ENCODE measurements around the gene UGT1A6.
A peak's percentile ranks its signal among the peaks of the same experiment; 100 is the strongest.
"Not testable (repeated sequence)": the region's sequence is repeated elsewhere in the genome, so short reads cannot be mapped to it uniquely, and the experiment has no call there.

UGT1A6 gene

DNA sequence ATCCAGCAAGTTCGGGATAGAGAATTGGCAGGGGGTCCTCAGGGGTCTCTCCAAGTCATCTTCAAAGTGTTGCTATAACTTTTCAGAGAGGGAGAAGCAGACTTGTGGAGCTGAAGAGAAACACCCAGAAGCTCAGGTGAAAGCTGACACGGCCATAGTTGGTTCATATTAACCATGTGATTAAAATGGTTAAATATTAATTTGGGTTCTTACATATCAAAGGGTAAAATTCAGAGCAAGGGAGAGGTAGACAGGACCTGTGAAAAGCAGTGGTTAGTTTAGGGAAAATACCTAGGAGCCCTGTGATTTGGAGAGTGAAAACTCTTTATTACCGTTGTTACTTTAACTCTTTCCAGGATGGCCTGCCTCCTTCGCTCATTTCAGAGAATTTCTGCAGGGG lies at the start of gene UGT1A6:
TSS of gene UGT1A6 (plus strand) at position 243 of the 400 bp plus-strand sequence. CDS start at position 358, 115 bp downstream.
- TF ChIP-seq, protein P1, sequence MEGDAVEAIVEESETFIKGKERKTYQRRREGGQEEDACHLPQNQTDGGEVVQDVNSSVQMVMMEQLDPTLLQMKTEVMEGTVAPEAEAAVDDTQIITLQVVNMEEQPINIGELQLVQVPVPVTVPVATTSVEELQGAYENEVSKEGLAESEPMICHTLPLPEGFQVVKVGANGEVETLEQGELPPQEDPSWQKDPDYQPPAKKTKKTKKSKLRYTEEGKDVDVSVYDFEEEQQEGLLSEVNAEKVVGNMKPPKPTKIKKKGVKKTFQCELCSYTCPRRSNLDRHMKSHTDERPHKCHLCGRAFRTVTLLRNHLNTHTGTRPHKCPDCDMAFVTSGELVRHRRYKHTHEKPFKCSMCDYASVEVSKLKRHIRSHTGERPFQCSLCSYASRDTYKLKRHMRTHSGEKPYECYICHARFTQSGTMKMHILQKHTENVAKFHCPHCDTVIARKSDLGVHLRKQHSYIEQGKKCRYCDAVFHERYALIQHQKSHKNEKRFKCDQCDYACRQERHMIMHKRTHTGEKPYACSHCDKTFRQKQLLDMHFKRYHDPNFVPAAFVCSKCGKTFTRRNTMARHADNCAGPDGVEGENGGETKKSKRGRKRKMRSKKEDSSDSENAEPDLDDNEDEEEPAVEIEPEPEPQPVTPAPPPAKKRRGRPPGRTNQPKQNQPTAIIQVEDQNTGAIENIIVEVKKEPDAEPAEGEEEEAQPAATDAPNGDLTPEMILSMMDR (IDR thresholded peaks at IDR 0.05; ENCODE audit: insufficient read depth, low read depth, low read length, missing control alignments) = no peak
- no peak for DNase-seq (ENCODE audit: low read depth)
- no peak within 1 kb of the TSS for H3K4me3 ChIP-seq (ENCODE audit: low read depth, low read length)

DNA sequence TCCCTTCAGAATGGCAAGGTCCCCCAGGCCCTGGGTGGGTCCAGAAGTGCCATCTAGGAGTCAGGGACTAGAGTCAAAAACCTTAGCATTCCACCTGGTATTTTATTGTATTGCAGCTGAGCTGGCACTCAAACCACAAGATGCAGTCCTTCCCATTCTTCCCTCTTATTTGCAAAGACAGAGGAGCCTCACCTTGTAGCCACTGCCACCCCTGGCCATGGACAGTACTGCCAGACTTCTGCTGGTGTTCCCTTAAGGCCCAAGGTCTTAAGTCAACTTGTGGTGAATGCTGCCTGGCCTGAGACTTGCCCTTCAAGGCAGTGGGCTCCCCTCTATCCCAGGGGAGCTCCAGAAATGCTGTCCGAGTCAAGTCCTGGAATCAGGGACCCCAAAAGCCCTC lies 49.6 kb upstream of the UGT1A6 start:
- TF ChIP-seq, protein P1 (IDR thresholded peaks at IDR 0.05; ENCODE audit: insufficient read depth, low read depth, low read length, missing control alignments) = peak; percentile 12
- peak; percentile 17 for DNase-seq (ENCODE audit: low read depth)
- no peak overlapping the region for H3K4me3 ChIP-seq (ENCODE audit: low read depth, low read length)

DNA sequence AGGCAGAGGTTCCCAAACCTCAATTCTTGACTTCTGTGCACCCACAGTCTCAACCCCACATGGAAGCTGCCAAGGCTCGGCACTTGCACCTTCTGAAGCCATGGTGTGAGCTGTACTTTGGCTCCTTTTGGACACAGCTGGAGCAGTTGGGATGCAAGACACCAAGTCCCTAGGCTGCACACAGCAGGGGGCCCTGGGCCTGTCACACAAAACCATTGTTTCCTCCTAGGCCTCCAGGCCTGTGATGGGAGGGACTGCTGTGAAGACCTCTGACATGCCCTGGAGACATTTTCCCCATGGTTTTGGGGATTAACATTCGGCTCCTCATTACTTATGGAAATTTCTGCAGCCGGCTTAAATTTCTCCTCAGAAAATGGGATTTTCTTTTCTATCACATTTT lies 46.7 kb upstream of the UGT1A6 start:
- DNase-seq (ENCODE audit: low read depth); H3K4me3 ChIP-seq (ENCODE audit: low read depth, low read length): not testable (repeated sequence)

- no peak overlapping the region for H3K4me3 ChIP-seq (ENCODE audit: low read depth, low read length)
These were observed 41.7 kb upstream of the UGT1A6 start for GRCh38 chr2:233650981-233651380.

GRCh38 chr2:233651430-233651829 lies 41.3 kb upstream of the UGT1A6 start:
- DNase-seq (ENCODE audit: low read depth) = no peak
- no peak overlapping the region for H3K4me3 ChIP-seq (ENCODE audit: low read depth, low read length)
- TF ChIP-seq, protein P1 (IDR thresholded peaks at IDR 0.05; ENCODE audit: insufficient read depth, low read depth, low read length, missing control alignments) = no peak

More at GRCh38 chr2:233650981-233651380, 41.7 kb upstream of the UGT1A6 start:
- no peak for DNase-seq (ENCODE audit: low read depth)
- TF ChIP-seq, protein P1 (IDR thresholded peaks at IDR 0.05; ENCODE audit: insufficient read depth, low read depth, low read length, missing control alignments) = no peak

GRCh38 chr2:233654501-233654900 lies 38.2 kb upstream of the UGT1A6 start:
- H3K4me3 ChIP-seq (ENCODE audit: low read depth, low read length) = no peak overlapping the region
- no peak for DNase-seq (ENCODE audit: low read depth)
- TF ChIP-seq, protein P1 (IDR thresholded peaks at IDR 0.05; ENCODE audit: insufficient read depth, low read depth, low read length, missing control alignments) = no peak

DNA sequence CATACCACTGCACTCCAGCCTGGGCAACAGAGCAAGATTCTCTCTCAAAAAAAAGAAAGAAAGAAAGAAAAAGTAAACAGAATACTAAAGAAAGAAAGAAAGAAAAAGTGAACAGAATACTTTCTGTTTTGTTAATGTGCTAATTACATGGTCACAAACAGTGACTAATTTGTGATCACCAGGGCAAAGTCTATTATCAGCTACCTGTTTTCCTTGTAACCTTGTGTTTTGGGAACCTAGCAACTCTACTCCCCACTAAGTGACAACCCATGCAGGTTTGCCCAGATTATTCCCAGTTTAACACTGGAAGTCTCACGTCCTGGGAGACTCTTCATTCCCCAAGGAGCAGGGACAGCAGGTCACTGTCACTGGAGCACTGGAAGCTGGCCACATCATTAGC lies 37.6 kb upstream of the UGT1A6 start:
- TF ChIP-seq, protein P1 (IDR thresholded peaks at IDR 0.05; ENCODE audit: insufficient read depth, low read depth, low read length, missing control alignments) = no peak
- no peak for DNase-seq (ENCODE audit: low read depth)
- no peak overlapping the region for H3K4me3 ChIP-seq (ENCODE audit: low read depth, low read length)

GRCh38 chr2:233655943-233656342 lies 36.7 kb upstream of the UGT1A6 start:
- not testable (repeated sequence) for DNase-seq (ENCODE audit: low read depth); H3K4me3 ChIP-seq (ENCODE audit: low read depth, low read length)
